GM12878 (cell line): ENCODE measurements around the gene TMEM184C. TPM values are rescaled to one million over a fixed set of nuclear protein-coding genes. Genes with fewer than 3 reads are reported as not detected.

Source experiments
- ATAC-seq: fragments of 200-7000 bp; cut with Tn5 transposase; 3 replicates; pipeline ENCODE4 v1.9.1; 2020; ENCODE audit warnings: mild to moderate bottlenecking, moderate library complexity
- BruUV-seq: library from RNA; stranded (reverse); fragments of 400-500 nt; replicated peaks from 2 replicates; lab custom pipeline; 2021; lab: Mats Ljungman, UMichigan
- CTCF ChIA-PET: fragments of 300-600 bp; sonication (Branson Sonifier 250); formaldehyde crosslinking; extraction: SDS; loops from one replicate; lab custom pipeline; 2021; ENCODE audit warnings: inconsistent platforms; lab: Yijun Ruan, JAX
- POLR2A ChIA-PET: fragments of 350-600 bp; formaldehyde crosslinking; extraction: SDS; loops from one replicate; lab custom pipeline; 2021; ENCODE audit warnings: inconsistent platforms; lab: Charles Lee
- RAD21 ChIA-PET: fragments of 300-600 bp; sonication (Branson Sonifier 250); formaldehyde crosslinking; loops from one replicate; lab custom pipeline; 2023; ENCODE audit warnings: antibody characterized with exemption; ENCODE audit not compliant: unreplicated experiment; lab: Charles Lee
- SMC1A ChIA-PET: fragments of 300-600 bp; sonication (Branson Sonifier 250); formaldehyde crosslinking; loops from one replicate; lab custom pipeline; 2023; ENCODE audit not compliant: unreplicated experiment, uncharacterized antibody; lab: Charles Lee
- DNase-seq: peaks from one replicate; pipeline ENCODE4 v3.0.0-alpha.2; 2011; ENCODE audit warnings: low read depth, low spot score
- FAIRE-seq: peaks from 3 replicates; lab custom pipeline; 2011; peaks lifted over from hg19 to GRCh38; lab: Jason Lieb, UNC
- H2AFZ ChIP-seq: 2 replicates; pipeline ENCODE4 v1.6.0; 2011; ENCODE audit warnings: low read depth, low read length, control low read depth; ENCODE audit not compliant: control insufficient read depth
- H3K27ac ChIP-seq: 2 replicates; pipeline ENCODE4 v1.5.1; 2011; ENCODE audit warnings: control low read depth; ENCODE audit not compliant: control insufficient read depth, insufficient read depth
- H3K27me3 ChIP-seq, 2 experiments: replicated peaks in 1 of 2; 2 replicates each; pipeline versions ENCODE4 v1.6.0 to v1.6.1; 2011; ENCODE audit warnings: low read length in 1 of 2; ENCODE audit not compliant: control insufficient read depth in 2 of 2, insufficient read depth in 2 of 2
- H3K36me3 ChIP-seq, 2 experiments: 2 replicates each; pipeline ENCODE4 v1.5.1; 2011; ENCODE audit warnings: low read length in 1 of 2; ENCODE audit not compliant: control insufficient read depth in 2 of 2, insufficient read depth in 2 of 2
- H3K4me1 ChIP-seq: 2 replicates; pipeline ENCODE4 v1.6.1; 2011; ENCODE audit warnings: mild to moderate bottlenecking, low read length, moderate library complexity, mixed read lengths; ENCODE audit not compliant: control insufficient read depth, insufficient read depth
- H3K4me2 ChIP-seq: 2 replicates; pipeline ENCODE4 v1.6.0; 2011; ENCODE audit warnings: control low read depth; ENCODE audit not compliant: control insufficient read depth, insufficient read depth
- H3K4me3 ChIP-seq: fragments of 200-600 bp; sonication (generic); 2 replicates; pipeline ENCODE4 v1.5.1; 2016
- H3K79me2 ChIP-seq: 2 replicates; pipeline ENCODE4 v1.6.0; 2011; ENCODE audit warnings: low read length; ENCODE audit not compliant: control insufficient read depth, insufficient read depth
- H3K9ac ChIP-seq: 2 replicates; pipeline ENCODE4 v1.8.0; 2011; ENCODE audit warnings: low read length, control low read depth, mixed read lengths; ENCODE audit not compliant: control insufficient read depth, insufficient read depth
- H3K9me3 ChIP-seq: replicated peaks from 3 replicates; pipeline ENCODE4 v1.5.1; 2011; ENCODE audit warnings: mild to moderate bottlenecking, low read length; ENCODE audit not compliant: control insufficient read depth, insufficient read depth
- H4K20me1 ChIP-seq: 2 replicates; pipeline ENCODE4 v1.6.0; 2011; ENCODE audit not compliant: control insufficient read depth, insufficient read depth
- E2F8 ChIP-seq: fragments of 450-650 bp; IDR thresholded peaks from 2 replicates; pipeline ENCODE4 v1.6.1; 2018; ENCODE audit warnings: mild to moderate bottlenecking, low read depth, moderate library complexity; ENCODE audit not compliant: partially characterized antibody
- E4F1 ChIP-seq: fragments of 450-650 bp; IDR thresholded peaks from 2 replicates; pipeline ENCODE4 v1.6.1; 2018; ENCODE audit warnings: borderline replicate concordance, mild to moderate bottlenecking; ENCODE audit not compliant: partially characterized antibody
- EP300 ChIP-seq, 2 experiments: fragments of 150-350 bp in 1 of 2; IDR thresholded peaks; 2 replicates each; pipeline ENCODE4 v1.6.1; 2011 to 2012; ENCODE audit warnings: low read depth in 2 of 2, low read length in 2 of 2, borderline replicate concordance in 1 of 2, improper control_type of control experiment in 1 of 2, inconsistent platforms in 1 of 2; ENCODE audit not compliant: control insufficient read depth in 1 of 2
- FOS ChIP-seq: IDR thresholded peaks from 3 replicates; pipeline ENCODE4 v1.6.1; 2011; ENCODE audit warnings: borderline replicate concordance; ENCODE audit not compliant: insufficient read length; ENCODE audit errors: extremely low read depth
- FOXM1 ChIP-seq: IDR thresholded peaks from 2 replicates; pipeline ENCODE4 v1.6.1; 2012; ENCODE audit warnings: low read depth, mild to moderate bottlenecking, inconsistent platforms, low read length, moderate library complexity
- GATAD2B ChIP-seq: fragments of 450-650 bp; conservative IDR thresholded peaks from 2 replicates; pipeline ENCODE4 v1.6.1; 2017; ENCODE audit warnings: low read depth, mild to moderate bottlenecking, moderate library complexity
- KLF5 ChIP-seq: fragments of 450-650 bp; IDR thresholded peaks from 2 replicates; pipeline ENCODE4 v1.6.1; 2014; ENCODE audit warnings: mild to moderate bottlenecking; ENCODE audit not compliant: partially characterized antibody
- MYC ChIP-seq: IDR thresholded peaks from 2 replicates; pipeline ENCODE4 v1.6.1; 2011; ENCODE audit warnings: mild to moderate bottlenecking, low read length, moderate library complexity, inconsistent platforms; ENCODE audit not compliant: insufficient read depth, insufficient replicate concordance, insufficient read length, severe bottlenecking
- PKNOX1 ChIP-seq: fragments of 450-650 bp; IDR thresholded peaks from 2 replicates; pipeline ENCODE4 v1.6.1; 2016; ENCODE audit warnings: mild to moderate bottlenecking
- REST ChIP-seq: IDR thresholded peaks from 2 replicates; pipeline ENCODE4 v1.6.1; 2012; ENCODE audit warnings: mild to moderate bottlenecking, low read depth, low read length
- RUNX3 ChIP-seq: IDR thresholded peaks from 2 replicates; pipeline ENCODE4 v1.6.1; 2012; ENCODE audit warnings: low read length, inconsistent platforms
- SMC3 ChIP-seq: IDR thresholded peaks from 2 replicates; pipeline ENCODE4 v1.6.1; 2011; ENCODE audit warnings: low read length, improper control_type of control experiment, borderline replicate concordance
- SPI1 ChIP-seq: IDR thresholded peaks from 2 replicates; pipeline ENCODE4 v1.6.1; 2011; ENCODE audit warnings: low read depth, mild to moderate bottlenecking, low read length, moderate library complexity, borderline replicate concordance; ENCODE audit not compliant: insufficient read depth
- WGBS: methylation state at CpG from one replicate; pipeline ENCODE4 v1.1.6; 2016; ENCODE audit warnings: low lambda C conversion rate; ENCODE audit not compliant: insufficient replicate concordance, insufficient coverage; ENCODE audit errors: missing lambda C conversion rate; 5-methylcytosine and 5-hydroxymethylcytosine counted together
- in situ Hi-C: fragments of 300-500 bp; cut with MboI; formaldehyde crosslinking; loops from 9 replicates; pipeline ENCODE4 v1.14.3; 2018; ENCODE audit warnings: mixed read lengths
- intact Hi-C: fragments of 100-400 bp; cut with micrococcal nuclease; formaldehyde crosslinking; loops from one replicate; pipeline ENCODE4 v1.14.2; 2022; ENCODE audit not compliant: unreplicated experiment
- polyA plus RNA-seq, 11 experiments: library from polyadenylated mRNA; depleted of rRNA in 4 of 11; unstranded in 6 of 11; stranded (reverse) in 5 of 11; fragments of >200 nt; fragmentation: Nextera tagmentation in 4 of 11; fragmentation: Illumina TruSeq in 1 of 11; extraction: Ambion mirVana in 4 of 11; extraction: Trizol in 1 of 11; gene quantifications; 1 replicate in 1 of 11; 2 replicates in 10 of 11; pipeline versions ENCODE4 v1.2.1 to v1.2.3, GENCODE V29; 2011 to 2016; ENCODE audit warnings: inconsistent platforms in 2 of 11, missing spikeins in 2 of 11, low read depth in 1 of 11
- total RNA-seq, 4 experiments: library from RNA; depleted of rRNA in 3 of 4; stranded (reverse); fragments of >200 nt in 3 of 4; fragmentation: Illumina TruSeq in 1 of 4; extraction: Trizol in 1 of 4; gene quantifications; 2 replicates each; pipeline versions ENCODE4 v1.2.1 to v1.2.3, GENCODE V29; 2013 to 2021

TMEM184C gene
- total and polyA plus RNA-seq, 10 of the 15 experiments (the other 5 are each of a cell fraction or from before 2014, with no cell fraction given): 3.4 to 22.6 (median 18.2) TPM

- H4K20me1 ChIP-seq: no peaks in the 10 kb centered on the region
- H3K4me3 ChIP-seq: no peak overlapping the region
- ChIA-PET RAD21 (no interaction called here), CTCF (interaction anchor here (0.7 kb wide), 1 partner anchor 9 kb away, joined by 3 read pairs; no protein-coding TSS in a partner anchor), SMC1A (no interaction called here), POLR2A (interaction anchor here (0.7 to 1.2 kb wide), 2 partner anchors 9 to 16 kb away, joined by 3 read pairs; partner anchors contain the start of gene TMEM184C)
- WGBS: 100% methylated on average over 1 of the region's 1 CpG
- H2AFZ ChIP-seq: no peak overlapping the region
- no peak for FAIRE-seq
- H3K79me2 ChIP-seq: no peaks in the 10 kb centered on the region
- no TSS peak for BruUV-seq
- H3K9ac ChIP-seq: no peak overlapping the region
- intact Hi-C loops (no loop called here), in situ Hi-C loops (no loop called here)
- H3K27ac ChIP-seq: no peak overlapping the region
- no peaks in the 10 kb centered on the region for H3K27me3 ChIP-seq
- H3K36me3 ChIP-seq: peaks cover 0 to 12% of the 10 kb centered on the region in 2 experiments; a peak in 3 of 4 replicates
- H3K9me3 ChIP-seq: no peaks in the 10 kb centered on the region
- DNase-seq: no peak
- no peaks in the 10 kb centered on the region for H3K4me1 ChIP-seq
- H3K4me2 ChIP-seq: no peak overlapping the region
- no peak for ATAC-seq
- no peak for TF ChIP-seq E4F1
- TF ChIP-seq EP300 (IDR thresholded peaks at IDR 0.05; ENCODE audit: borderline replicate concordance in 1 of 2, control insufficient read depth in 1 of 2, low read depth in 2 of 2, low read length in 2 of 2): no peak
- no peak for TF ChIP-seq RUNX3
- no peak for TF ChIP-seq PKNOX1
- no peak for TF ChIP-seq SPI1
- TF ChIP-seq GATAD2B: no peak
- no peak for TF ChIP-seq REST
- no peak for TF ChIP-seq FOXM1
- no peak for TF ChIP-seq E2F8
- no peak for TF ChIP-seq KLF5
- no peak for TF ChIP-seq SMC3
- no peak for TF ChIP-seq FOS
- no peak for TF ChIP-seq MYC
Measured at GRCh38 chr4:147633643-147634042, 16.4 kb downstream of the TMEM184C start.
